ENCODE measurements around the gene KANSL1.

GRCh38 chr17:46020023-46020761, 173.0 kb downstream of the KANSL1 start:
- TF ChIP-seq EP300 (IDR thresholded peaks at IDR 0.05) (no peak), POLR2A (IDR thresholded peaks at IDR 0.05) (no peak), CTCF (IDR thresholded peaks at IDR 0.05) (no peak), POLR2AphosphoS5 (IDR thresholded peaks at IDR 0.05) (no peak)

Data from gastroesophageal sphincter (tissue), 3 donors.